PFSK-1 (cell line): ENCODE results near the gene HSD17B14.

Experiments used
- FOXP2 ChIP-seq: optimal IDR thresholded peaks from 2 replicates; pipeline ENCODE3; 2011; ENCODE audit warnings: borderline replicate concordance, control low read depth, inconsistent platforms; ENCODE audit not compliant: insufficient read depth; ENCODE audit errors: extremely low read length, extremely low read depth
- POLR2AphosphoS5 ChIP-seq: IDR thresholded peaks from 2 replicates; pipeline ENCODE4 v1.6.1; 2012; ENCODE audit warnings: low read depth, mild to moderate bottlenecking, control low read depth, low read length, moderate library complexity
- REST ChIP-seq, 2 experiments: IDR thresholded peaks; 2 replicates each; pipeline versions ENCODE4 v1.6.1 to v1.8.0; 2011 to 2012; ENCODE audit warnings: low read depth in 2 of 2, low read length in 2 of 2, control low read depth in 1 of 2, inconsistent platforms in 1 of 2, mild to moderate bottlenecking in 1 of 2, moderate library complexity in 1 of 2; ENCODE audit not compliant: insufficient read depth in 1 of 2
- SIN3A ChIP-seq: IDR thresholded peaks from 2 replicates; pipeline ENCODE4 v1.6.1; 2012; ENCODE audit warnings: mild to moderate bottlenecking, low read length, moderate library complexity, borderline replicate concordance; ENCODE audit not compliant: insufficient read depth
- TAF1 ChIP-seq: IDR thresholded peaks from 2 replicates; pipeline ENCODE4 v1.6.1; 2012; ENCODE audit warnings: low read length, control low read depth, borderline replicate concordance; ENCODE audit not compliant: insufficient read depth

Gene HSD17B14

GRCh38 chr19:48858984-48859710 is 22.9 kb upstream of the HSD17B14 start:
- no peak for TF ChIP-seq TAF1
- TF ChIP-seq REST (IDR thresholded peaks at IDR 0.05; ENCODE audit: insufficient read depth in 1 of 2, low read depth in 2 of 2, low read length in 2 of 2), result no peak
- TF ChIP-seq FOXP2, result no peak
- no peak for TF ChIP-seq SIN3A
- TF ChIP-seq POLR2AphosphoS5, result no peak

- no peak for TF ChIP-seq SIN3A
- TF ChIP-seq REST (IDR thresholded peaks at IDR 0.05; ENCODE audit: insufficient read depth in 1 of 2, low read depth in 2 of 2, low read length in 2 of 2), result no peak
- no peak for TF ChIP-seq POLR2AphosphoS5
- TF ChIP-seq TAF1, result no peak
- TF ChIP-seq FOXP2, result no peak
Measured at GRCh38 chr19:48856921-48857320, 20.6 kb upstream of the HSD17B14 start.

GRCh38 chr19:48854103-48854502 is 17.8 kb upstream of the HSD17B14 start:
- TF ChIP-seq TAF1 (no peak), FOXP2 (no peak), POLR2AphosphoS5 (no peak), SIN3A (no peak), REST (IDR thresholded peaks at IDR 0.05; ENCODE audit: insufficient read depth in 1 of 2, low read depth in 2 of 2, low read length in 2 of 2) (no peak)

- TF ChIP-seq TAF1 (no peak), FOXP2 (no peak), POLR2AphosphoS5 (no peak)
Measured at GRCh38 chr19:48853483-48853882, 17.2 kb upstream of the HSD17B14 start.

GRCh38 chr19:48852292-48852691 is 16.0 kb upstream of the HSD17B14 start:
- no peak for TF ChIP-seq TAF1
- TF ChIP-seq POLR2AphosphoS5, result no peak
- TF ChIP-seq REST (IDR thresholded peaks at IDR 0.05; ENCODE audit: insufficient read depth in 1 of 2, low read depth in 2 of 2, low read length in 2 of 2), result no peak
- no peak for TF ChIP-seq SIN3A
- TF ChIP-seq FOXP2, result no peak
